Stimulated activated memory B cell treated with anti-CD40 and anti-IgM and Interleukin-4, amounts not matched to agents 10 μg/mL and 1 μg/mL and 100 μg/mL, for 72 hours (primary cell): ENCODE results near the gene LIPT2.

Experiments
- ATAC-seq: fragments of 150-1000 bp; cut with Tn5 transposase; 2 replicates; pipeline ENCODE4 v1.10.0; 2021
- H3K27ac Mint-ChIP-seq: one replicate; pipeline ENCODE4 v1.8.0; 2022; ENCODE audit warnings: mild to moderate bottlenecking, mixed read lengths
- H3K27me3 Mint-ChIP-seq: one replicate; pipeline ENCODE4 v1.8.0; 2022; ENCODE audit warnings: mixed read lengths
- H3K36me3 Mint-ChIP-seq: one replicate; pipeline ENCODE4 v1.8.0; 2022; ENCODE audit warnings: mixed read lengths
- H3K4me1 Mint-ChIP-seq: one replicate; pipeline ENCODE4 v1.8.0; 2022; ENCODE audit warnings: mixed read lengths
- H3K4me3 Mint-ChIP-seq: one replicate; pipeline ENCODE4 v1.8.0; 2022; ENCODE audit warnings: mild to moderate bottlenecking, moderate library complexity, mixed read lengths
- H3K9me3 Mint-ChIP-seq: one replicate; pipeline ENCODE4 v1.8.0; 2022; ENCODE audit warnings: mixed read lengths

Gene LIPT2

DNA sequence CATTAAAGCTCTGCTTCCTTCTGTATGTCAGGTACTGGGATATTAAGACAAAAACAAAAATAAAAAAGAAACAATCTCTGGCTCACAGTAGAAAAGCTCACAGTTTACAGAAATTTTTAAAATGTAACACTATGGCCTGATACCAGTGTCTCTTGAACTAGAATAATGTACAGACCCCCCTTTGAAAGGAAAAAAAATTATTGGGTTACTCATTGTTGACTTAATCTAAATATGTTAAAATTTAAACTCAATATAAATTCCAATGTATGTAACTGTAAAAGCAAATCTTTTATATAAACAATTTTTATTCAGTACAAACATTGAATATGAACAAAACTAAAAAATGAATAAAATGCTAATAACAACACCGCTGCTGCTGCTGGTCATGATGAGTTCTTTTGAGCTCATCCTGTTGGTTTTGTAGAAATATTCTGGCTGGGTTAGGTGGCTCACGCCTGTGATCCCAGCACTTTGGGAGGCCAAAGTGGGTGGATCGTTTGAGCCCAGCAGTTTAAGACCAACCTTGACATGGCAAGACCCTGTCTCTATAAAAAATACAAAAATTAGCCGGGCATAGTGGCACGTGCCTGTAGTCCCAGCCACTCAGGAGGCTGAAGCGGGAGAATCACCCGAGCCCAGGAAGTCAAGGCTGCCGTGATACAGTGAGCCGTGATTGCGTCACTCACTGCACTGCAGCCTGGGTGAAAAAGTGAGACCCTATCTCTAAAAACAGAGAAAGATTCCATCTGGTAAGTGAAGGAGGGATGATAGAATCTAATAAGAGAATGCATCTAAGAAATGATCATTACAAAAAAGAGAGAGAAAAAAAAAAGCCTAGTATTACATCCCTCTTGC, 14.4 kb downstream of the LIPT2 start:
- no peaks in the 10 kb centered on the region for H3K36me3 Mint-ChIP-seq
- no peaks in the 10 kb centered on the region for H3K27me3 Mint-ChIP-seq
- no peaks in the 10 kb centered on the region for H3K9me3 Mint-ChIP-seq

DNA sequence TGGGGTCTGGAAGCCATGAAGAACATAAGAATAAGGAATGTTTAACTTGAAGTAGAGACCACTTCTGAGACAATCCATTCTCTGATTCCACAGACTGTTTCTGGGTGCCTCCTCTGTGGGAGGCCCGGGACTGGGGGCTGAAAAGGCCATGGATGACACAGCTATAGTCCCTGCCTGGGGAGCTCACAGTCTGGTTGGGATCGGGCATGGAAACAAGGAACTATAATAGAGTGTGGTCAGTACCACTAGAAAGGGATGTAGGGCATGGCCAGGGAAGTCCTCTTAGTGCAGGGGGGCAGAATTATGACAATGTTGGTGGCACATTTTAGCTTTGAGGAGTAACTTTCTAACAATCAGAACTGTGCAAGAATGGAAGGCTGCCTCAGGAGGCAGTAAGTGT, 17.0 kb downstream of the LIPT2 start:
- Mint-ChIP-seq H3K4me1 (peaks cover 6% of the 10 kb centered on the region), H3K36me3 (no peaks in the 10 kb centered on the region), H3K9me3 (no peaks in the 10 kb centered on the region), H3K4me3 (no peak overlapping the region), H3K27ac (no peak overlapping the region), H3K27me3 (peaks cover 12% of the 10 kb centered on the region)
- ATAC-seq: no peak

More for the DNA sequence above, 14.4 kb downstream of the LIPT2 start:
- Mint-ChIP-seq H3K4me1 (peaks cover under 1% of the 10 kb centered on the region), H3K4me3 (no peak overlapping the region), H3K27ac (no peak overlapping the region)
- ATAC-seq: no peak

DNA sequence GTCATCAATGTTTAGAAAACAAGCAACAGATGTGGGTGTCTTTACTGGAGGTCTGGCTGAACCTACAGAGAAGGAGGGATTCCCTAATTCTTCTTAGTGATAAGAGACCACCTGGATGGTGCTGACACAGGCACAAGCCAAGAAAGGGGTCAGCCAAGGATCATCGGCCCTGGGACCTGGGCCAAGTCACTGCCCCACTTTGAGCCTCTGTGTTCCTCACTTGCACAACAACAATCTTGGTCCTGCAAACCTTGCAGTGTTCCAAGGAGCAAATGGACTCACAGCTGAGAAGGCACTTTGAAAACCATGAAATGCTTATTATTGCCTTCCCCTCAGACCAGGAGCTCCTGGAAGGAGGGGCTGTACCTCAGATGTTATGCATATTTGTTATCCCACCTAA, 19.2 kb downstream of the LIPT2 start:
- Mint-ChIP-seq H3K27ac (no peak overlapping the region), H3K36me3 (no peaks in the 10 kb centered on the region), H3K4me3 (no peak overlapping the region), H3K4me1 (peaks cover 6% of the 10 kb centered on the region), H3K27me3 (peaks cover 21% of the 10 kb centered on the region), H3K9me3 (no peaks in the 10 kb centered on the region)
- ATAC-seq: no peak

DNA sequence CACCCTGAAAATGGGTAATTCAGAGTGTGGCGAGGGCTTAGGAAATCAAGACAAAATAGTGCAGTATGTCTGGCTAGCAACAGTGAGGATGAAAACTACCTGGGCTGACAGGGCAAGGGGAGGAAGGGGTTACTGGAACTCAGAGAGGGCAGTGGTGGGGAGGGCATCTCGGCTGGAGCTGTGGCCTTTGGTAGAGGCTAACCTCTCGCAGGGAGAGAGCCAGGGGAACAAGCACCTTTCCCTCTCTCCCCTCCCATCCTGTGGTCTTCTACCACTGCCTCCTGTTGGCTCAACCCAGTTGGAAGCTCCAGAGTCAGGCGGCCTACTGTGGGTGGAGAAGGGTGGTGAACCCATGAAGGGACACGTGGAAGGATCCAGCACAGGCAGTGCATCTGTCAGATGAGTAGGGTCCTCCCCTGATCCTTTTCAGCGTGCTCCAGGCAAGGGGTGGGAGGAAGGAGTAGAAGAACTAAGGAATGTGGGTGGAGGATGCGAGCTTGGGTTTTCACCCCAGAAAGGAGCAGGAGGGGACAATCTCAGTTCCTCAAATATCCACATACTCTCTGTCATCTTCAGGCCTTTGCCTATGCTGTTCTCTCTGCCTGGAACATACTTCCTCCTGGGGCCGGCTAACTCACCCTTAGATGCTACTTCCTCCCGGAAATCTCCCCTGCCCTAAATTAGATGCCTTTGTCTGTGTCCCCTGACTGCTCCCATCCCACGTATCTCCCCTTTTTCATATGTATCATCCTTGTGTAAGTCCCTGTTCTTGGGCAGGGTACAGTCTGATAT, 19.9 kb downstream of the LIPT2 start:
- Mint-ChIP-seq H3K27me3 (peaks cover 26% of the 10 kb centered on the region), H3K36me3 (no peaks in the 10 kb centered on the region), H3K27ac (no peak overlapping the region), H3K4me3 (no peak overlapping the region), H3K4me1 (peaks cover 9% of the 10 kb centered on the region), H3K9me3 (no peaks in the 10 kb centered on the region)
- ATAC-seq: peak; percentile 12

DNA sequence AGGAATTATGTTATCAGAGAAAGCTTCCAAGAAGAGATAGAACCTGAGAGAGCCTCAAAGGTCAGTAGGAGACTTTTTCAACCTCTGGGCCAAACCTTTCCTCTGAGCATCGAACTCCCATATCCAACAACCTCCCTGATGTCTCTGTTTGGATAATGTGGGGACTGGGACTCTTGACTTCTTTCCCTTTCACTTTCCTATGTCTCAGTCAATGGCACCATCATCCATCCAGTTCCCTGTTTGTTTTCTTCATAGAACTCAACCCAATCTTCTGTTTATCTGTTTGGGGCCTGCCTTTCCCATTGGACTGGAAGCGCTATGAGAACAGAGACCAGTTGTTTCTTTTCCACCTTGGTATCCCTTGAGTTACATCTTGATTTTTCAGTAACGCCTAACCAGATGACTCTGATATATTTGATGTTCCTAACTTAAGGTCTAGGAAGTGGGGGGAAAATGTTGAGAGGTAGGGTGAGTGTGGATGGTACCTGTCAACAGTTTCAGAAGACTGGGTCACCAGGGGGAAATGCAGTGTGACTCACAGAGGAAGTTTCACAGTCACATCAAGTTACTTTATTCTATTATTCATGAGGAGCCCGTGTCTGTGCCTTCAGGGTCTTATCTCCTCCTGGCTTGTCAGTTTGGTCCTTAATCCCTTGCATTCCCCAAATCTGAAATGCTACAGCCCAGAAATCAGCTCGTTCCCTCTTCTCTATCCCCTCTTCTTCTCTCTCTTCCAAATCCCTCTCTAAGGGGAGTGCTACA, 21.7 kb downstream of the LIPT2 start:
- Mint-ChIP-seq H3K4me3 (no peak overlapping the region), H3K4me1 (peaks cover 20% of the 10 kb centered on the region), H3K9me3 (no peaks in the 10 kb centered on the region)

GRCh38 chr11:74471037-74471436, 22.5 kb downstream of the LIPT2 start:
- Mint-ChIP-seq H3K36me3 (no peaks in the 10 kb centered on the region), H3K27ac (no peak overlapping the region), H3K4me1 (peaks cover 20% of the 10 kb centered on the region), H3K4me3 (no peak overlapping the region), H3K9me3 (no peaks in the 10 kb centered on the region), H3K27me3 (peaks cover 46% of the 10 kb centered on the region)
- no peak for ATAC-seq

More for the DNA sequence above, 21.7 kb downstream of the LIPT2 start:
- H3K27me3 Mint-ChIP-seq: peaks cover 38% of the 10 kb centered on the region
- H3K36me3 Mint-ChIP-seq: no peaks in the 10 kb centered on the region
- ATAC-seq: no peak
- no peak overlapping the region for H3K27ac Mint-ChIP-seq

DNA sequence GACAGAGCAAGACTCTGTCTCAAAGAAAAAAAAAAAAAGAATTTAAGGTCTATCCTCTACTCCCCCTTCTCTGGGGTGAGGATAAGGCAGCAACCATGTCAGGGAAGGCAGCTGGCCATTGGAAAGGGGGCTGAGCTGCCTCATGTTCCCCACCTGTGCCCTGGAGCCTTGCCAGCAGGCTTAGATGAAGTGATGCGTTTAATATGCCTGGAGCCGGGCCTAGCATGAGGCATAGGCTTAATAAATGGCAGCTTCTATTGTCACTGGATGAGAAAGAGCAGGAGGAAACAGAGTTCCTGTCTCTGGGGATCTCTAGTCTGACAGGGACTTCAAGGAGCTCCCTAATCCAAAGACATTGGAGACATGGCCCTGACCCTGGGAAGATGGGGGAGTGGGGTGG, 23.0 kb downstream of the LIPT2 start:
- H3K9me3 Mint-ChIP-seq: no peaks in the 10 kb centered on the region
- no peaks in the 10 kb centered on the region for H3K36me3 Mint-ChIP-seq
- peaks cover 20% of the 10 kb centered on the region for H3K4me1 Mint-ChIP-seq
- H3K4me3 Mint-ChIP-seq: no peak overlapping the region
- H3K27me3 Mint-ChIP-seq: peaks cover 51% of the 10 kb centered on the region
- no peak overlapping the region for H3K27ac Mint-ChIP-seq
- no peak for ATAC-seq

GRCh38 chr11:74468936-74469335, 24.6 kb downstream of the LIPT2 start:
- H3K27me3 Mint-ChIP-seq: peaks cover 66% of the 10 kb centered on the region

GRCh38 chr11:74468521-74468920, 25.0 kb downstream of the LIPT2 start:
- no peak overlapping the region for H3K4me3 Mint-ChIP-seq
- ATAC-seq: no peak
- peaks cover 66% of the 10 kb centered on the region for H3K27me3 Mint-ChIP-seq
- no peak overlapping the region for H3K27ac Mint-ChIP-seq
- peaks cover 13% of the 10 kb centered on the region for H3K4me1 Mint-ChIP-seq
- no peaks in the 10 kb centered on the region for H3K36me3 Mint-ChIP-seq
- no peaks in the 10 kb centered on the region for H3K9me3 Mint-ChIP-seq

More at GRCh38 chr11:74468936-74469335, 24.6 kb downstream of the LIPT2 start:
- Mint-ChIP-seq H3K9me3 (no peaks in the 10 kb centered on the region), H3K4me3 (no peak overlapping the region), H3K4me1 (peaks cover 17% of the 10 kb centered on the region), H3K36me3 (no peaks in the 10 kb centered on the region), H3K27ac (no peak overlapping the region)
- ATAC-seq: no peak

GRCh38 chr11:74468058-74468457, 25.5 kb downstream of the LIPT2 start:
- peaks cover 66% of the 10 kb centered on the region for H3K27me3 Mint-ChIP-seq
- no peak overlapping the region for H3K4me3 Mint-ChIP-seq
- no peaks in the 10 kb centered on the region for H3K36me3 Mint-ChIP-seq
- H3K27ac Mint-ChIP-seq: no peak overlapping the region
- no peaks in the 10 kb centered on the region for H3K9me3 Mint-ChIP-seq
- H3K4me1 Mint-ChIP-seq: peaks cover 13% of the 10 kb centered on the region
- no peak for ATAC-seq

- H3K4me1 Mint-ChIP-seq: peaks cover 13% of the 10 kb centered on the region
These were observed 26.3 kb downstream of the LIPT2 start, which contains the start of gene KCNE3 for GRCh38 chr11:74466916-74467885. Gene KCNE3 (minus strand): TSS chr11:74467549. CDS start chr11:74457563, 9,986 bp downstream.

GRCh38 chr11:74465291-74465708, 28.2 kb downstream of the LIPT2 start:
- no peak for ATAC-seq
- Mint-ChIP-seq H3K4me3 (no peak overlapping the region), H3K9me3 (no peaks in the 10 kb centered on the region), H3K27me3 (peaks cover 44% of the 10 kb centered on the region), H3K4me1 (peaks cover 13% of the 10 kb centered on the region), H3K36me3 (no peaks in the 10 kb centered on the region), H3K27ac (no peak overlapping the region)

More at GRCh38 chr11:74466916-74467885, 26.3 kb downstream of the LIPT2 start, which contains the start of gene KCNE3:
- H3K4me3 Mint-ChIP-seq: no peak within 1 kb of the TSS
- H3K27ac Mint-ChIP-seq: no peak within 1 kb of the TSS
- H3K27me3 Mint-ChIP-seq: peaks cover 60% of the 10 kb centered on the region
- no peaks in the 10 kb centered on the region for H3K36me3 Mint-ChIP-seq
- ATAC-seq: peak; percentile 21
- no peaks in the 10 kb centered on the region for H3K9me3 Mint-ChIP-seq

DNA sequence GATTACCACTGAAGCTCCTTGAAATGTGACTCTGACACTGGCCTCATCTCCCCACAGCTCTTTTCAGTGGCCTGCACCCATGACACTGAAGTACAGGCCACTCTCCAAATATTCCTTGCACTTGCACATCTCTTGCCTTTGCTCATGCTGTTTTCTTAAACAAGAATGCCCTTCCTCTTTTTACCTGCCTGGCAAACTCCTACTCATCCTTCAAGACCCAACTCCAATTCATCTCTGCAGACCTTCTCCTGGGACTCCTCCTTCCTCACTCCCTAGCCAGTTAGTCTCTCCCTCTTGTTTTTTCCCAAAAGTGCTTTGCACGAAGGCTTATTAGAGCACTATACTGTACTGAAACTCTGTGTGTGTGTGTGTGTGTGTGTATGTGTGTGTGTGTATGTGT, 28.8 kb downstream of the LIPT2 start:
- Mint-ChIP-seq H3K9me3 (no peaks in the 10 kb centered on the region), H3K4me1 (peaks cover 13% of the 10 kb centered on the region), H3K27me3 (peaks cover 44% of the 10 kb centered on the region), H3K27ac (no peak overlapping the region), H3K36me3 (no peaks in the 10 kb centered on the region), H3K4me3 (no peak overlapping the region)
- no peak for ATAC-seq

DNA sequence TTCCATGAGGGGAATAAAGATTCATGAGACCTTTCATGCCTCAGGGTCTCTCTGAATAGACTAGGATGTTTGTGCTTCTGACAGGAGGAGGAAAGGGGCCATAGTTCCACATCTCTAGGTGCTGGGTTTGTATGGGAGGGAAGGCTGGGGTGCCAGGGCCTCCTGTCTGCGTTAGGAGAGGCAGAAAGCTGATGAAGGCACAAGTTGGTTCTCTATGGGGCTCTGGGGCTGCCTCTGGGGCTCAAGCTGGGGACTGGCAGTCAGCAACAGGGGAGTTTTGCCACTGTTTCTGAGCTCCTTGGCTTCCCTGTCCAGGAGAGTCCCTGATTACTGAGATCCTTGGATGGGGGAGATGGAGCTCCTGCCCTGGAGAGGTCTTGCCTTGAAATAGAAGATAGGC, 30.3 kb downstream of the LIPT2 start:
- peaks cover 7% of the 10 kb centered on the region for H3K4me1 Mint-ChIP-seq
- H3K4me3 Mint-ChIP-seq: no peak overlapping the region
- no peak overlapping the region for H3K27ac Mint-ChIP-seq
- no peaks in the 10 kb centered on the region for H3K9me3 Mint-ChIP-seq
- H3K36me3 Mint-ChIP-seq: no peaks in the 10 kb centered on the region
- ATAC-seq: no peak
- H3K27me3 Mint-ChIP-seq: peaks cover 36% of the 10 kb centered on the region
